Stimulated activated CD4-positive, alpha-beta T cell treated with anti-CD3 and anti-CD28 coated beads, TNF-alpha, amount 100 ng/mL, for 1 hour (primary cell): ENCODE measurements around the gene SYT6.

Source experiments
- DNase-seq, 3 donors: peaks; one replicate each; pipeline ENCODE4 v3.0.0-alpha.2; 2020; ENCODE audit warnings: low read depth in 3 of 3, low spot score in 1 of 3

Gene SYT6, protein sequence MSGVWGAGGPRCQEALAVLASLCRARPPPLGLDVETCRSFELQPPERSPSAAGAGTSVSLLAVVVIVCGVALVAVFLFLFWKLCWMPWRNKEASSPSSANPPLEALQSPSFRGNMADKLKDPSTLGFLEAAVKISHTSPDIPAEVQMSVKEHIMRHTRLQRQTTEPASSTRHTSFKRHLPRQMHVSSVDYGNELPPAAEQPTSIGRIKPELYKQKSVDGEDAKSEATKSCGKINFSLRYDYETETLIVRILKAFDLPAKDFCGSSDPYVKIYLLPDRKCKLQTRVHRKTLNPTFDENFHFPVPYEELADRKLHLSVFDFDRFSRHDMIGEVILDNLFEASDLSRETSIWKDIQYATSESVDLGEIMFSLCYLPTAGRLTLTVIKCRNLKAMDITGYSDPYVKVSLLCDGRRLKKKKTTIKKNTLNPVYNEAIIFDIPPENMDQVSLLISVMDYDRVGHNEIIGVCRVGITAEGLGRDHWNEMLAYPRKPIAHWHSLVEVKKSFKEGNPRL

DNA sequence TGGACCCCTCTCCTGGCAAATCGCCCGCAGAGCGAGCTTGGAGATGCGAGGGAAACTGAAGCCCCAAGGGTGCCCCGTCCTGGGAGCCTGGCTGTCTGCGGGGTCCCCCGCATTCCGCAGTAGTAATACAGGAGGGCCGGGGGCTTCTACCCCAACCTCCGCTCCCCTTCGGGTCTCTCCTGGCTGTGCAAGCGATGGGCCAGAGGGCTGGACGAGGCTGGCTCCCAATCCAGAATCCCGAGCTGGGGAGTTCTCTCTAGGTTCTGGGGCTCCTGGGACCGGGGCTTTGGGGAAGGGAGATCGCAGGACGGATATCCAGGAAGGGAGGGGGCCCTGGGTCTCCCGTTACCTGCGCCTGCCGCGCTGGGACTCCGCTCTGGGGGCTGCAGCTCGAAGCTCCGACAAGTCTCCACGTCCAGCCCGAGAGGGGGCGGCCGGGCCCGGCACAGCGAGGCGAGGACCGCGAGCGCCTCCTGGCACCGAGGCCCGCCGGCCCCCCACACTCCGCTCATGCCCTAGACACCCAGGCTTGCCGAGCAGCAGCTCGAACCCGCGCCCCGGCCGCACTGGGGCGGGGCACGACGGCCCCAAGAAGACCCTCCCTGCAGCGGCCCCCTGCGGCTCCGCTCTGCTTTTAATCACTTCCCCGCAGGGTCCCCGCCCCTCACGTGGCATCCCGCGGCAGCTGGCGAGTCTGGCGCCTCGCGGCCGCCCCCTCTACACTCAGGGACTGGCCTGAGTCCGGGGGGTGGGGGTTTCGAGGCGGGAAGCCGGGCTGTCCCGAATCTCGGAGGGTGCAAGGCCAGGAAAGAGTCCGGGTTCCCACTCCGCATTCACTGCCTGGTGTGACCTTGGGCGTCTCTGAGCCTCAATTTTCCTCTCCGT lies at the start of gene SYT6:
Gene SYT6 (minus strand): TSS at position 609 of the 885 bp plus-strand sequence. CDS start 97 bp downstream, at position 512.
- no peak for DNase-seq

DNA sequence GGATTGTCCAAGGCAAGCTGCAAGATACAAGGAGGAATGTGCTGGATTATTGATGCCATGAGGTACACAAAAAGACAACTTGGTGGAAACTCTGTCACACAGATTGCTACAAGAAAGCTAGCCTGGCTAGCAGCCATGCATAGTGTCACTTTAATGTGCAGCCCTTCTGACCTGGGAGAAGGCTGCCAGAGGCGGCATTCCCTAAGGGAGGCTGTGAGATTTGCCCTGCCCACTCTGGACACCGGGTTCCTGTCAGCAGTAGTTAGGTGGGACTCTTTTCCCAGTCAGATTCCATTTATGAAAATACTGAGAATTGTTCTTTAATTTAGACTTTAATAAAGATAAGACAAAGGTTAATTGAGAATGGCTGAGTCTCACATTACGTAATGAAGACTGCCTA lies 47.8 kb upstream of the SYT6 start:
- DNase-seq, result no peak

DNA sequence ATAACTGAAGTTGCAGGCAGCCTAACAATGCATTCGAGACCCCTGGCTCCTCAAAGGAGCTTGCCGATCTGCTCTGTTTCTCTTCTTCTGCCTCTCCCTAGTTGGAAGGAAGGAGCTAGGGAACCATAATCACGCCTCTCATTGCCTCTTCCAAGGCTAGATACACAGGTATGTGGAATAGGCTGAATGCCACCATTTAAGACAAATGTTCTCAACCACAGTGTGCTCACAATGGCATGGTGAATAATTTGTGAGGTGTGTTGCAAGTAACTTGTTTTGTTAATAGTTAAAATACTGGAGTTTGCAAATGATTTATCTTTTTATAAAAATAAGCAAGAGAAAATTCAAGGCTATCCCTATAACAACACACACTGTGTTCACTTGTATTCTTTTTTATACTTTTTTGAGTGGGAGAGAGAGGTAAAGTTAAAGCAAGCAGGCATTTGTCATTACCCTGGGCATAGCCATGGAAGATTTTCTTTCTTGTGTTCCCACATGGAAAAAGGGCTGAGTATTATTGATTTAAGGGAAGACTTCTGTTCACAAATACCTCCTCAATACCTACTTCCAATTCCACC lies 45.4 kb upstream of the SYT6 start:
- no peak for DNase-seq

DNA sequence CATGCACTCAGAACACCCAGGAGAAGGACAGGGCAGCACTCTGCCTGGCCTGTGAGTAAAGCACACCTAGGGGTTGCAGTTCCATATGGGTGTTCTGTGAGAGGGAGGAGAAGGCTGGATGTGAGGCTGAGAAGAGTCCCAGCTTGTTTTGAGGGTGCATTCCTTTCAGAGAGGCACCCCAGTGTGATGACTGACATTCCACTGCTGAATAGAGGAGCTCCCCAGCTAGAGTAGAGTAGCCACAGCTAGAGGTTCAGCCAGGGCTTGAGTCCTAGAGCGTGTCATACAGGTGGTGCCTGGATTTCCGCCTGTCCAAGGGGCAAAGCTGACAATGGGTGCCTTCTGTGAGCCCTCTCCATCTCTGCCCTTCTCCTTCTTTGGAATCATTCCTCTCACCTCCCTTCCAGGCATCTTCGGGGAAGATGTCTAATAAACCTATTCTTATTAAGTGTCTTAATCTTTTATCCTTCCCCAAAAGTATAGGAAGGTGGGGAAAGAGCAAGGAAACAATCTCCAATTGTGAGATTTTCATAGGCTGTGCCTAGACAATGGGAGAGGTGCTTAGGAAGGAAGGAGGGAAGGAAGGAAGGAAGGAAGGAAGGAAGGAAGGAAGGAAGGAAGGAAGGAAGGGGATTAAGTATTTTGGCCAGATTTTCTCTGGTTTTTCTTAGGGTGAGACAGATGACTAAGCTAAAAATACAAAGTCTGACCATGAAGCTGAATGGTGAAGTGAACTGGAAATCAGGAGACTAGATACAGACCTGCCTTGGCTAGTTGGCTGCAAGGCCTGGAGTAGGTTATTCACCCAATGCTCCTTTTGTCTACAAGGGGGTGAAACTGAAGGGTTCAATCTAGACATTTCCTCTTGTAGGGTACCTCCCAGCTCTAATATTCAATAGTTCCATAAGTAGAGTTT lies 43.6 kb upstream of the SYT6 start:
- no peak for DNase-seq

DNA sequence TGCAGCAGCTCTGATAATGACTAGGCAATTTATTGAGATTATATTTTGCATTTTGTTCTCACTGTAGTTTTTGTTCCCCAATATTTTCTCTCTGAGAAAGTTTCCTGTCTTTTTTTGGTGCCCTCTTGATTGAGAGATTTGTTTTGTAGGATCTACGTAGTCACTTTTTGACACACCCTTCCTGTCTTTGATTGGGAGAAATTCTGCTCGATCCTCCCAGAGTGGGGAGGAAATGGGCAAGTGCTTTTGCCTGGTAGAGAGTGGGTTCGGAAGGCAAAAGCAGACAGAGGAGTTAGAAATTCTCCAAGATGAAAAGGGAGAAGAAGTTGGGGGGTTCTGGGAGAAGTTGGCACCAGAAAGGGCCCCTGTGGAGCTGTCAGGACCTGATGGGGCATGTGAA lies 42.1 kb upstream of the SYT6 start:
- DNase-seq, result no peak

DNA sequence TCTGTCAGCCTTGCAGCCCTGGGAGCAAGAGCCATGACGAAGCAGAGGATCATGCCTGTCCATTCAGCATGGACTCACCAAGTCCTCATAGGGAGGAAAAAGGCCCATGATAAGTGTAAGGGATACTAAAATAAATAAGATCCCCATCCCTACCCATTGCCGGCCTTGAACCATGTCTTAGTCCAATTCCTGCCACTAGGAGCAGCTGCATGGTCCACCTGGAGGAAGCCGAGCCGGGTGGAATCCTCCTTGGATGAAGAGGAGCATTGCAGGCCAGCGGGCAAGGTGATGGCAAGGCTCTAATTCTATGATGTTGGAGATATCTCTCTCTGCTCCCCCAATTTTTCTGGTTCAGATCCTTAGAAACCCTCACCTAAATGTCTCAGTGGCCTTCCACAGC lies 38.7 kb upstream of the SYT6 start:
- DNase-seq, result no peak

DNA sequence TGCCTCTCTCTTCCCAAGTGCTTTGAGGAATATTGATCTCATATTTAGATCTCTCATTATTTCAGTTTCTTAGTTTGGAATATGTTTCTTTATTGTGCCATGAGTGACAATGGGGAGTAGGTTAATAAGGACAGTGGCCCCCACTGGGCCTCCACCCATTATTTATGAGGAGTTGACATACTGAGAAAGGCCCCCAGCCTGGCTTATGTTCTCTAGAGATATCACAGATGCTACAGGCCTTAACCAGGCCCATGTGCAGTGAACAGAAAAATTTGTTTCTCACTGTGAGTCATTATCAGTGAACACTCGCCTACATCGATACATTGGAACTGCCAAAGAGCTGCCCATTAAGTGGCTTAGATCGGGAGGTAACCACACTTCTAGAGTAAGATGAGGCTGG lies 35.7 kb upstream of the SYT6 start:
- no peak for DNase-seq

DNA sequence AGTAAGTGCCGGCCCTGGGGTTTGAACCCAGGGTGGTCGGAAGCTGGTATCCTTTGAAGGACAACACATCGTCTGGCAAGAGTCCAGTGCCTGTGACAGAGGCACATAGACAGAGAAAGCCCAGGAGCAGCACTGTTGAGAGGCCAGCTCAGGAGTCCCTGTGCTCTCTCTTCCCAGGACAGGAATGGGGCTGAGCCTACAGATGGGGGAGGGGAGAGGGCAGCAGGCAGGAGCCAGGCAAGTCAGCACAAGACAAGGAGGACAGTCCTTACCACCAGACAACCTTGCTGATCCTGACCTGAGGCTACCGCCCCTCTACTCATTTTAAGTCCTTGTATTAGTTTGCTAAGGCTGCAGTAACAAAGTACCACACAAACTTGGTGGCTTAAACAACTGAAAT lies 27.7 kb upstream of the SYT6 start:
- DNase-seq, result no peak

DNA sequence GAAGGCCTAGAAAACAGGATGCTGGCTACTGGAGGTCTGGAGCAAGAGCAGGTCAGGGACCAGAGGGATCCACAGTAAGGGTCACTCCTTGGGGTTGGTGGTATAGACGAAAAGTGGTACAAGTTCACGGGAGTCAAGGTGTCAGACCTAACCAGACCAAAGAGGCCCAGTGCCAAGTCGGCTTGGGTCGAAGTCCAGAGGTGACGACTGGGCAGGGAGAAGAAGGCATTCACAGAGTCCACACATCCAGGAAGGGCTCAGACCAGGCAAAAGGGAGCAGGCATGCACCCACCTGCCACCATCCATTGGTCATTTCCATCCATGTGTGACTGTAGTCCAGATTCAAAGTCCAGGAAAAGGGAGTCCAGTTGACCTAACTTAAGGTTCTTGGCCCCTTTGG lies 27.1 kb upstream of the SYT6 start:
- DNase-seq, result no peak

DNA sequence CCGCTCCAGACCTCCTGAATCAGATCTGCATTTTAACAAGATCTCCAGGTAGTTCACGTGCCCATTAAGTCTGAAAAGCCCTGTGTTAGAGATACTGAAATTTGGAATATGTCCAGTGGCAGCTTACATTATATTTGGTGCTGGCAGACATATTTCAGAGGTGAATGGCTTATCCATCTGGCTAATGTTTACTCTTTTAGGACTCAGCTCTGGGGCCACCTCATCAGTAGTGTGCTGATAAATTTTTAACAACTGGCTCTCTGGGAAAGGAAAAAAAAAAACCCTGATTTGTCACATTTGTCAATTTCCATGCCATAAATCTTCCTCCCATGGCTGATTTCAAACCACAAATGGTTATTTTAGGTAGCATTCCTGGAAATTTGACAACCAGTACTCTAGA lies 25.3 kb upstream of the SYT6 start:
- no peak for DNase-seq

DNA sequence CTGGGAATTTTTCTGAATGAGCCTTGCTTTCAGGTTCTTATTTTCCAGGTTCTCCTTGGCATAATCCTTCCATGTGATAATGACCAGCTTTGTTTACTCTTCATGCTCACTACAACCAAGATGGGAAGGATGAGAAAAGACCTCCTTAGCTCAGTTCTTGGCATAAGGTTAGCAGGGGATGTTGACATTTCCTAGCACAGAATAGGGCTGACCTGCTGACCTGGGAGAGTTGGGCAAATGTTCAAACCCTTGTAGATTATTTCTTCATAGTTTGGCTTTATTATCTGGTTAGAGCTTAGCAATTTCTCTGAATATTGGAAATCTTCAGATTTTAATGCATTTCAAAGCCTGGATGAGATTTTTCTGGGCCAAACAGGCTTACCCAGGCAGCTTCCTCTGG lies 23.6 kb upstream of the SYT6 start:
- no peak for DNase-seq

DNA sequence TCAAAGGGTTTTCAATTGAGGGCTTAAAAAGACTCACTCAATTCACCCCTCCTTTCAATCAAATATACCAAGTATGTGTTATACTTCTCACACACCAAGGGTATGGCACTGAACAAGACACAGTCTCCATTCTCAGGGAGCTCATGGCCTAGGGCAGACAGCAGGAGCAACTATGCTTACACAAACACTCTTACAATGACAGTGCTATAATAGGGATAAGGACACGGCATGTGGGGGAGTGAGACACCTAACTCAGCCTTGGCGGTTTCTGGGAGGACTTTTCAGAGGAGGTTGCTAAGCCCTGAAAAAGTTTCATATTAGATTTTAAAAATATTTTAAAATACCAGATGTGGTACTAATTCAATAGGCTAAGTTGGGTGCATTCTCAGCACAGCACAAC lies 22.7 kb upstream of the SYT6 start:
- DNase-seq, result no peak

DNA sequence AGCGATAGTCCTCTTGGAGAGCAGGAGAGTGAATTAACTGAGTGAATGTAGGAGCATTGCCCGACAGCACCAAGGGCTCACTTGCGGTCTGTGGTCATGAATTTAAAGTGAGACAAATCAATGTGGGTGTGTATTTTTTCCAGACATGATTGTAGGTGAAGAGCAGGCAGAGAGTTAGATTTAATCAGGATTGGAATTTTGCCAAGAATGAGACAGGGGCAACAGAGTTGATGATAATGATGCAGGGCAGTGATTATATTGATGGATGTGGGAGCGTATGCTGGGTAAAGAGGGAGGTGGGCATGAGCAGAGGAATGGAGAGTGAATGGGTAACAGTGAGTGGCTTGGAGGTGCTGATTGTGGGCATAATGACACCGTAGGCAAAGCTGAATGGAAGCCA lies 20.0 kb upstream of the SYT6 start:
- no peak for DNase-seq

DNA sequence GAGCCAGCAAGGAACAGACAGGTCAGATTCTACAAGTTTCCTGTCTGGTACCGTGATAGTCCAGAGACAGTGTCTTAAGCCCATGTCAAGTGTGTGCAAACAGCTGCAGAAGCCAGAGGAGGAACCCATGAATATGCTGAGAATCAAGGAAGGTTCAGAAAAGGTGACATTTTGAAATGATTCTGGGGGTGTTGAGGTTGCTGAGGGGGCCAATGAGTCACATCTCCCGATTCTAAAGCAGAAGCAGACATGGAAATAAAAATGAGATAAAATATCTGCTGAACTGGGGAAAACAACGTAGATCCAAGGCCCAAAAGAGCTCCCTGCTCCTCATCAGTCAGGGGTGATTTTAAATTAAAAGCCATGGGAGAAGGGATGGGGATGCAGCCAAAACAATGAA lies 15.8 kb upstream of the SYT6 start:
- no peak for DNase-seq

DNA sequence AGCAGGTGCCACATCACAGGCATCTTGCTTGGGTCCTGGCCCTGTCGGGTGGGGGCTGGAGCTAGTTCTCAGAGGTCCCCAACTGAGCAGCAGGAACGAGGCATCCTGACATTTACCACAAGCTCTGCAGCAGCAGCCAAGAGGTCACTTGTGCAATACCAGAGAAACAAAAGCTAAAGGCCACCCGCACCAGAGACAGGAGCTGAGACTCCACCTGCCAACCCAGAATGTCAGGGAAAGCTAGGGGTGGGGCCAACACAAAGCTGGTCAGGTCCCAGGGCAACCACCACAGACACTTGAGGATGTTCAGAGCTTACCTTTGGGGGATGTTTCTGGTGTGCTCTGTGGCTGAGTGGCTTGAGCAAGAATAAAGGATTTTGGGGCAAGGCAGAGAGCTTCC lies 13.6 kb upstream of the SYT6 start:
- DNase-seq, result no peak

DNA sequence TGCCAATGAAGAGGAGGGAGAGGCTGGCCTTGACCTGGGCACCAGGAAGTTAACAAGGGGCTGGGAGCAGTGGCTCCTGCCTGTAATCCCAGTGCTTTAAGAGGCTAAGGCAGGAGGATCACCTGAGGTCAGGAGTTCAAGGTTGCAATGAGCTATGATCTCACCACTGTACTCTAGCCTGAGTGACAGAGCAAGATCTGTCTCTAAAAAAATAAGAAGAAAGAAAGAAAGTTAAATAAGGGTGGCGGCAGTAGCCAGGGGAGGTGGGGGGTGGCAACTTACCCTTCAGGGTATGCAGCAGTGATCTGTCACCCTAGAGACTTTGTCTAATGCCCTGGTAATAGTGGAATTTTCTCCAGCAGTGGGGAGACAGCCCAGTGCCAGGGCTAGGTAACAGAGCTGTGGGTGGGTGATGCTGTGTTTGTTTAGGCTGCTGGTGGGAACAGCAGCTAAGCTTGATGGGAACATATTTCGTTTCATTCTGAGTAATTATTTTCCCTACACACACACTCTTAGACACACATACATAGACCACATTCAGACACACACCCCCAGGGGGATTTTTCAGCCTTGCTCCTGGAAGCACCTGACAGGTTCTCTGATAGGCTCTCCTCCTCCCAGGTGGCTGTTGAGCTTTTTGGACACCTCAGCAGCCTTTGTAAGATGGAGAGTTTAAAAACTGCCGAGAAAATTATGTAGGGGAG lies 11.3 kb upstream of the SYT6 start:
- no peak for DNase-seq

DNA sequence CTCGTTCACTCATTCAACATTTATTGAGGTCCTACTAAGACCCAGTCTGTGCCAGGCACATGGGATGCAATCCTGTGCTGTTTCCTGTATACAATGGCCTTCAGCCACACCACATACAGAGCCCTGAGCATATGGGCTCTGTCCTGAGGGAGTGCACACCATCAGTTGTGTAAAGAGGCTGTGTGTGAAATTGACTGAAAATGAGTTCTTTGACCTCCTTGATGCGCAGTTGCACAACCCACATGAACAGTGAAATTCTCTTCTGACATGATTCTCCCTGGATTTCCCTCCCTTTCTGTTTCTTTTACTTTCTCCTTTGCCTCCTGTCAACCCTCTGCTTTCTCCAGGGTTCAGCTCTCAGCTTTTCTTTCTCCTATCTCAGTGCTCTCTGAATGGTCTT lies 6.3 kb upstream of the SYT6 start:
- no peak for DNase-seq

DNA sequence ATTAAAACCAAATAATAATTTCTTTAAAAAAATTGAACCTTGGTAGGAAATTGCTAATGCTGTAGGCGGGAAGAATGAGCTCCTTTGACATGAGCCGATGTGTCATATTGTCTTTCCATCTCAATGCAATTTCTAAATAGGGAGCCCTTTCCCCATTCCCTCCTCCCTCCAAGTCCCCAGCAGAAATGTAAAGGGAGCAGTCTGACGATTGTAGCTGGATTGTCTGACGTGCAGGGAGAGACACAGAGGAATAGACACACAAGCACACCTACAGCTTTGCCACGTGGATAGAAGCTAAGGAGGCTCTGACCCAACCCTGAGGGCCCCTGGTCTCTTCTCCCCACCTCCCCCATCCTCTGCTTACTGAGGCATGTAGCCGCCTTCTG lies 3.6 kb upstream of the SYT6 start:
- no peak for DNase-seq

DNA sequence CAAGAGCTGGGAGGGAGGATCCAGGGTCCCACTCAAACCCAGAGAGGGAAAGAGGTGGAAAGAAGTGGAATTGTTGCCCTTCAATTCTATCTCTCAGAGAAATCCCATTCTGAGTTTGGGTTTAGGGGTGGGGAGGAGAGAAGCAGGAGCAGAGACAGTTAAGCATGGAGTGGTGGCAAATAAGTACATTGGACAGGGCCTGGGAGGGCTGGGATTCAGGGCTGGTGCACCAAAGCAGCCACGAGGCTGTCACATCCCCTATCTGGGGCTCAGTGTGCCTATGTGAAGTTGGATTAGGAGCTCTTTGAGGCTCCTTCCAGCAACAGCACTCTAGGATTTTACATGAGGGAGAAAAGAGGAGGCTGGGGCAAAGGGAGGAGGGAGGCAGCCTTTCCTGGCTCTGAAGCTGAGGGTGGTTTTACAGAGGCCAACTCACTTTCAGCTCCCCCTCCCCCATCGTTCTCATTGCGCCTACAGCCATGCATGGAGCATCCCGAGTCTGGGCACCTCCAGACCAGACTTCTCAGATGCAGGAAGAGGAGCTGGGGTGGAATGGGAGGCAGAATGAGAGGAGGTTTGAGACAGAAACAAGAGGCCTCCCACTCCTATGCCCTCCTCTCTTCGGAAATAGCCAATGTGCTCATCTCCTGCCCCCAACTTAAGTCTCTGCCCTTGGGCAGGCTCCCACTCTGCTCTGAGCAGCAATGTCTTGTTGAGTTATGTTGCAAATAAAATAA lies 3.0 kb upstream of the SYT6 start:
- no peak for DNase-seq

DNA sequence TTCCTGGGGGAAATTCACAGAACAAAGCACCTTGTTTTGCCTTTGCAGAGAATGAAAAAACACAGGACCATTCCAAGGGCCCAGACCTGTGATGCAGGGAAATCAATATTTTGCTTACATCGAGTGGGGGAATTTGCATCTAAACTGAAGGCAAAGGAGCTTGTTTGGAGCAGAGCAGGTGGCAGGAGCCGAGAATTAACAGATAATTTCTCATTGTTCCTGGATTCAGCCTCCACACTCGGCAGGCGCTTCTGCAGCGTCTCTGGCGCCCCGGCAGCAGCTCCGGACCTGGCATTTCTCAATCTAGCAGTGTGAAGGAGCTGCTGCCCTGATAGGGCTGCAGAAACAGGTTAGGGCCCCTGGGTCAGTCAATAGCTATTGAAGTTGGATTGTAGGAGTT lies 2.0 kb upstream of the SYT6 start:
- DNase-seq, result no peak
